ENCODE data around the gene TCIRG1.
"Not testable (repeated sequence)": the region's sequence is repeated elsewhere in the genome, so short reads cannot be mapped to it uniquely, and the experiment has no call there.

TCIRG1 gene, protein sequence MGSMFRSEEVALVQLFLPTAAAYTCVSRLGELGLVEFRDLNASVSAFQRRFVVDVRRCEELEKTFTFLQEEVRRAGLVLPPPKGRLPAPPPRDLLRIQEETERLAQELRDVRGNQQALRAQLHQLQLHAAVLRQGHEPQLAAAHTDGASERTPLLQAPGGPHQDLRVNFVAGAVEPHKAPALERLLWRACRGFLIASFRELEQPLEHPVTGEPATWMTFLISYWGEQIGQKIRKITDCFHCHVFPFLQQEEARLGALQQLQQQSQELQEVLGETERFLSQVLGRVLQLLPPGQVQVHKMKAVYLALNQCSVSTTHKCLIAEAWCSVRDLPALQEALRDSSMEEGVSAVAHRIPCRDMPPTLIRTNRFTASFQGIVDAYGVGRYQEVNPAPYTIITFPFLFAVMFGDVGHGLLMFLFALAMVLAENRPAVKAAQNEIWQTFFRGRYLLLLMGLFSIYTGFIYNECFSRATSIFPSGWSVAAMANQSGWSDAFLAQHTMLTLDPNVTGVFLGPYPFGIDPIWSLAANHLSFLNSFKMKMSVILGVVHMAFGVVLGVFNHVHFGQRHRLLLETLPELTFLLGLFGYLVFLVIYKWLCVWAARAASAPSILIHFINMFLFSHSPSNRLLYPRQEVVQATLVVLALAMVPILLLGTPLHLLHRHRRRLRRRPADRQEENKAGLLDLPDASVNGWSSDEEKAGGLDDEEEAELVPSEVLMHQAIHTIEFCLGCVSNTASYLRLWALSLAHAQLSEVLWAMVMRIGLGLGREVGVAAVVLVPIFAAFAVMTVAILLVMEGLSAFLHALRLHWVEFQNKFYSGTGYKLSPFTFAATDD

DNA sequence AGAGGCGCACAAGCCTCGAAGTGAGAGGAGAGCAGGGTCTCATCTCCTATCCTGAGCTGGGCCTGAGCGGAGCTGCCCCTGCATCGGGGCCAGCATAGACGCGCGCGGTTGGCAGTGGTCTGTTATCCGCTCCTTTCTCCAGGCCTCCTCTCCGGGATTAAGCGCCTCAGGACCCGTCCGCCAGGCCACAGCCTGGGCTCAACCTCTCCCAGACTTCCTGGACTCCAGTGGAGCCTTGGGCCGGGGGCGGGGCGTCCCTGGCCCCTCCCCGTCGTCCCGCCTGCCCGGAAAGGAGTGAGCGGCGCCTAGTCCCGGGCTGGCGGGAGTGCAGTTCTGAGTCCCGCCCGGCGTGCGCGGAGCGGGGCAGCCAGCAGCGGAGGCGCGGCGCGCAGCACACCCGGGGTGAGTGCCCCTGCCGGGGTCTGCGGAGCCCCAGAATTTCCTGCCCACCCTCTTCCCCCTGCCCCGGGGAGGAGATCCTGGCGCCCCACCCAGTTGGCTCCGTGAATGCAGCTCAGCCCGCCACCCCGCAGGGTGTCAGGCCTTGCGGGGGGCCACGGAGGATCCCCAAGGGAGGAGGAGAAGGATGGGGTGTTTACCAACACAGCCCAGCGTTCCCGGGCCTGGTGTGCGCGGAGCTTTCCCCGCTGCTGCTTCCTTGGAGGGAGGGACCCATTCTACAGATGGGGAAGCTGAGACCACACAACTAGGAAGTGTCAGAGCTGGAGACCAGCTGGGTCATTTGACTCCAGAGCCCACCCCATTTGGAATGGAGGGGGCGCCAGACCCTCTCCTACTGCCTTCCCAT is at the start of gene TCIRG1:
Gene TCIRG1, plus strand, starts transcription at position 308 of the 808 bp plus-strand sequence. CDS start 2,247 bp downstream, outside the sequence.
- DNase-seq (ENCODE audit: low read depth in 4 of 4, low spot score in 1 of 4), result peak in 2 of 4 experiments; percentile 49 to 67

DNA sequence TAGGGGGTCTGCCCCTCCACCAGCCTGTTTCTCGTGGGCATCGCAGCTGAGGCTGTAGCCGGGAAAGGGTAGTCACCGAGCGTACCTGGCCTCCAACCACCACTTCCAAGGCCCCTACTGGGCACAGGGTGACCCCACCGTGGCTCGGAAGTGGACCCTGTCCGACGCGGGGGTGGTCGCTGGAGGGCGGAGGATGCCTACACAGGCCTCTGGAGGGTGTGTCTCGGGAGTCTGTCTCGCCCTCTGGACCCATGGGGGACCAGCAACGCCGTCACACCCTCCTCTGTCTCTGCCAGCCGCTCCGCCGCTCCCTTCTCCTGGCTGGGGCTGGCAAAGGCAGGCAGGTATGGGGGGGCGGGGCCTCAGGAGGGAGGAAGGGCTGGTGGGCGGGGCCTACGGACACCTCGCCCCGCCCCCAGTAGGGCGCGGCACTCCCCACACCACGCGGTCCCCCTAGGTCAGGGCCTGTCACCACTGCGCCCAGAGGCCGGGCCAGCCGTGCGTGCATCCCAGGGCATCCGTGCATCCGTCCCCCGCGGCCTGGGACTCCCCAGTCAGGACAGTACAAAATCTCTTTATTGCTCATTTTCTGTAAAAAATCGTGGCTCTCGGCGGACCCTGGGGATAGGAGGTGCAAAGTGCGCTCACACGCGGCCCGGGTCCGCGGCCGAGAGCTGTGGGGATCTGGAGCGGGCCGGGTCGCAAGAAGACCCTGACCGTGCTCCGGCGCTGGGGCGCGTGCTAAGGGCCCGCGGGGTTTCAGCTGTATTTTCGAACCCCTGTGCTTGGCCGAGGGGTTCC is 48.1 kb upstream of the TCIRG1 start:
- DNase-seq (ENCODE audit: low read depth in 4 of 4, low spot score in 1 of 4), result not testable (repeated sequence)

DNA sequence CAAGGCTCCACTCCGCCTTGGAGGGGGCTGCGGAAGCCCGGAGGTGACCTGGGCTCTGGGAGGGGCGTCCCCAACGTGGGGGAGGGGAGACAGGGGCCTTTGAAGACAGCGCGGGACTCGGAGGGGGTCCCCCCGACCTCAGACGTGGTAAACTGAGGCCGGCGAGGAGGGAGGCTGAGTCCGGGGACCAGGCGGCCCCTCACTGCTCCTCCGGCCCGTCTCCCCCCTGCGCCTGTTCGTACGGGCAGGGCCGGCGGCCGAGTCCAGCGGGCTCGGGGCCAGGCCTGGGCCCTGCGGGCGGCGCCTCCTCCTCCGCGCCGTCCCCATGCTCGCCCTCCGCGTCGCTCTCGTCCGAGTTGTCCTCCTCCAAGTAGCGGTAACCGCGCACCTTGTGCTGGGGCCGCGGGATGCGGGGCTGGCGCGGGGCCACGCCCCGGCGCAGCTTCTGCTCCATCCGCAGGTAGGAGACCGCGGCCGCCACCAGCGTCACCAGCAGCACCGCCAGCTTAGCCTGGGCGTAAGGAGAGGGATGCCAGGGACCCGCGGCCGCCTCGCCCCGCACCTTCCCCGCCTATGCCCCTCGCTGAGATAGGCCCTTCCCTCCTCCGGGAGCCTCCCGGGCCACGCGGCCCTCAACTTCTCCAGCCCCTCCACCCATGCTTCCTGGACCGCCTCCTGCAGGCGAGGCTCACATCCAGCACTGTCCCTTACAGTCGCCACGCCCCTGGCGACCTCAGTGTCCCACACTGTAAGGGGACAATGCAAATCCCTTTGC is 47.3 kb upstream of the TCIRG1 start:
- not testable (repeated sequence) for DNase-seq (ENCODE audit: low read depth in 4 of 4, low spot score in 1 of 4)

DNA sequence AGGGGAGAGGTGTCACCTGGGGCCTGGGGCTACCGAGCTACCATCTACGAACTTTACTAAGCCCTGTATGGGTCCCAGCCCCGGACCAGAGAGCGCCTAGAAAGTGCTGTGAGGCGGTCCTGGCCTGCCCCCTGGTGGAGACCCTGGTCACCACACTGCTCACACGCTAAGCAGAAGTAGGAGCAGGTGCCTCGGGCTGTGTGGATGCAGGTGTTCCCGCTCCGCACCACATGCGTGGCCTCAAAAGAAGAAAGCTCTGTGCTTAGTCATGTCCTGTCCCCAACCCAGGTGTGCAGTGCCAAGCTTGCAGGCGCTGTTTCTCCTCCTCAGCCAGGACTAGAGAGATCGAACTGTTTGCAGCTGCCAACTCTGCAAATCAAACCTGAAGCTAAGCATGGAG is 45.0 kb upstream of the TCIRG1 start:
- DNase-seq (ENCODE audit: low read depth in 4 of 4, low spot score in 1 of 4), result peak in 1 of 4 experiments; percentile 21

DNA sequence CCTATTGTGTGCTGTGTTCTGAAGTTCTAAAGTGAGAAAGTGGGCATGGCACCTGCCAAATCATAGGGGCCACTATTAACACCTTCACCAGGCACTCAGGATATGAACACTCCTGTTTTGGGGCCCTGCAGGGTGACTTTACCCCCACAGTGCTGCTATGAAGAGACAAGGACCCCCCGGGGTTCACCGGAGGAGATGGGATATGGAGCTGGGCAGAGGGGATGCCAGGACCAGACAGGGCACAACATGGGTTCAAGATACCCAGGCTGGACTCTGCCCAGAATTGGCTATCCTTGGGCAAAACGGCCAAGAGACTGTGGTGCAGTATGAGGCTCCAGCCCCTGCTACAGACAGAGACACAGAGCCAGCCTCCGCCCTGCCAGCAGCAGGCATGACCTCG is 44.4 kb upstream of the TCIRG1 start:
- DNase-seq (ENCODE audit: low read depth in 4 of 4, low spot score in 1 of 4), result not testable (repeated sequence)

DNA sequence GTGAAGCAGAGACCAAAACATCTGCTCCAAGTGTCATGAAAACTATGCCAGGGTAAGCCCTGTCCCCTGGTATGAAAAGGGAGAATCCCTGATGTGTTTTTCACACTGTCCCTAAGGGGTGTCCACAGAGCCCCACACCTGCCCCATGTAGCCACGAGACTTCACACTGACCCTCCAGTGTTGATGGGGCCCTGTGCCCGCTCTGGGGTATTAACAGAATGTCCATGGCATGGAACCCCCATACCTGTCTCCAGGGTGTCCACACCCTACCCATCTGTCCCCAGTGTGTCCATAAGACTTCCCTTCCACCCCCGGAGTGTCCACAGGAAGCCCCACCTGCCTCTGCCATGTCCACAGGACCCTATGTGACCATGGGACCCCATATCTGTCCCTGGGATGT is 43.7 kb upstream of the TCIRG1 start:
- not testable (repeated sequence) for DNase-seq (ENCODE audit: low read depth in 4 of 4, low spot score in 1 of 4)

DNA sequence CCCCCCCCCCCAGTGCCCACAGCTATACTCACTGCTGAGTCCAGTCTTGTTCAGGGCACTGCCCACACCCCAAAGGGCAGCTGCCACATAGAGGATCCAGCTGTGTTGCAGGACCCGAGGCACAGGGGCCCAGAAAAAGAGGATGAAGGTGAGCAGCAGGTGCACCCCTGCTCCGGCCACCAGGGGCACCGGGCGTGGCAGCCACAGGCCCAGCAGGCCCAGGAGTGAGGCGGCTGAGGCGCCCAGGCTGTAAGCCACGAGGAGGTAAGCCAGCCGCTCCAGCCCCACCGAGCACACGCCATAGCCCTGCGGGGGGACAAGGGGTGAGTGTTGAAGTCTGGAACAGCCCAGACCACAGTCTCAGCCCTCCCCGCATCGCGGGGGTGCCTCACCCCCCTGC is 43.2 kb upstream of the TCIRG1 start:
- not testable (repeated sequence) for DNase-seq (ENCODE audit: low read depth in 4 of 4, low spot score in 1 of 4)

DNA sequence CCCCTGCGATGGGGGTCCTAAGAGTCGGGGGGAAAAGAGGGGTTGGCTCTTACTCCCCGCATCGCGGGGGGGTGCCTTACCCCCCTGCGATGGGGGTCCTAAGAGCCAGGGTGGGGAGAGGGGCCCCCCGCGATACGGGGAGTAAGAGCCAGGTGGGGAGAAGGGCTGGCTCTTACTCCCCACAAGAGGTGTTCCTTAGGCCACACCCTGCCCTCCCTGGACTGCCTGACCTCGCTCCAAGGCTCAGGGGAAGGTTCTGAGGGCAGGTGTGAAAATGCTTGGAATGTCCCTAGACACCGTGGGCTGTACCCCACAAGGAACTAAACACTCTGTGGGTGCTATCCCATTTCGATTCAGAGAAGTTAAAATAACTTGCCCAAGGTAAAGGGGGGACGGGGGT is 42.8 kb upstream of the TCIRG1 start:
- DNase-seq (ENCODE audit: low read depth in 4 of 4, low spot score in 1 of 4), result no peak

DNA sequence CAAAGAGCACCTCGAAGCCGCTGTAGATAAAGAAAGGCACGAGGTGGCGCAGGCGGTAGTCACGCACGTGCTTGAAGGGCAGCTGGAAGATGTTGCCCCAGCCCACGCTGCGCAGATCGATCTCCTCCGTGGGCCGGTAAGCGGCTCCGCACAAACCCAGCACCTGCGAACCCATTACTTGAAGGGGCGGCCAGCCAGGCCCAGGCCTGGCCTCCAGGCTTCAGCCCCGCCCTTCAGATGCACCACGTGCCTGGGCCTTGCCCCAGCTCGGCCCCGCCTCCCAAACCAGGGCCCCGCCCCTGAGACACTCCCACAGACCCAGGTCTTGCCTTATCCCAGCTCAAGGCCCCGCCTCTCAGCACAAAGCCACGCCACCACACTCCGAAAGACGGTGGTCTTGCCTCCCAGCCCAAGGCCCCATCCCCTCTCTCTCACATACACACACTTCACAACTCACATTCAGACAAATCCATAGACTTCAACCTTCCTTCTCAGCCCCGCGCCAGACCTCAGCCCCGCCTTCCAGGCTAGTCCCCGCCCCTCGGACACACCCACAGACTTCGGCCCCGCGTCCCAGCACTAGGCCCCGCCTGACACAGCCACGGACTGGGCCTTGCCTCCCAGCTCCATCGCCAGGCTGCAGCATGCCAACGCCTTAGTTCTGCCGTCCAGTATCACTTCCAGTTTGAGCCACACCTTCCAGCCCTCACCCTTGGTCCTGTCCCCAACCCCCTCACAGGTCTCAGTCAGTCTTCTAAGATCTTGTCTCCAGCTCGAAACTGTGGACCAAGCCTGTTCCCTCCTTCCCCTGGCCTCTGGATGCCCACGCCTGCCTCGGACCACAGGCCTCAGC is 42.0 kb upstream of the TCIRG1 start:
- DNase-seq (ENCODE audit: low read depth in 4 of 4, low spot score in 1 of 4), result peak in 1 of 4 experiments; percentile 40

DNA sequence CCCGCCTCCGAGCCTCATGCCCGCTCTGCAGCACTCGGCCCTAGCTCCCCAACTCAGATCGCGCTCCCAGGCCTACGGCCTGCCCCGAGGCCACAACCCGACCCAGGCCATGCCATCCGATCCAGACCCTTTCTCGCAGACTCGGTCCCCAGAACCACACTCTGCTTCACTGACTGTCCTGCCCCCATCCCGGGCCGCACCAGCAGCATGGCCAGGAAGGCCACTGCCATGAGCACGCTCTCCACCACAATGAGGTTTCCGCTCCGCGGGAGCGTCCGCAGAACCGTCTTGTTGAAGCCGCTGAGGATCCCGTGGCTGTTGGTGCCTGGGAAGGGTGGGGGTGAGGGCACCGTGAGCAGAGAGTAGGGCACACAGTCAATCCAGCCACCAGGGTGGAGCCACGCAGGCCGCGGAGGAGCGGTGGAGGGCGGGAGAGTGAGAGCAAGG is 41.3 kb upstream of the TCIRG1 start:
- no peak for DNase-seq (ENCODE audit: low read depth in 4 of 4, low spot score in 1 of 4)

DNA sequence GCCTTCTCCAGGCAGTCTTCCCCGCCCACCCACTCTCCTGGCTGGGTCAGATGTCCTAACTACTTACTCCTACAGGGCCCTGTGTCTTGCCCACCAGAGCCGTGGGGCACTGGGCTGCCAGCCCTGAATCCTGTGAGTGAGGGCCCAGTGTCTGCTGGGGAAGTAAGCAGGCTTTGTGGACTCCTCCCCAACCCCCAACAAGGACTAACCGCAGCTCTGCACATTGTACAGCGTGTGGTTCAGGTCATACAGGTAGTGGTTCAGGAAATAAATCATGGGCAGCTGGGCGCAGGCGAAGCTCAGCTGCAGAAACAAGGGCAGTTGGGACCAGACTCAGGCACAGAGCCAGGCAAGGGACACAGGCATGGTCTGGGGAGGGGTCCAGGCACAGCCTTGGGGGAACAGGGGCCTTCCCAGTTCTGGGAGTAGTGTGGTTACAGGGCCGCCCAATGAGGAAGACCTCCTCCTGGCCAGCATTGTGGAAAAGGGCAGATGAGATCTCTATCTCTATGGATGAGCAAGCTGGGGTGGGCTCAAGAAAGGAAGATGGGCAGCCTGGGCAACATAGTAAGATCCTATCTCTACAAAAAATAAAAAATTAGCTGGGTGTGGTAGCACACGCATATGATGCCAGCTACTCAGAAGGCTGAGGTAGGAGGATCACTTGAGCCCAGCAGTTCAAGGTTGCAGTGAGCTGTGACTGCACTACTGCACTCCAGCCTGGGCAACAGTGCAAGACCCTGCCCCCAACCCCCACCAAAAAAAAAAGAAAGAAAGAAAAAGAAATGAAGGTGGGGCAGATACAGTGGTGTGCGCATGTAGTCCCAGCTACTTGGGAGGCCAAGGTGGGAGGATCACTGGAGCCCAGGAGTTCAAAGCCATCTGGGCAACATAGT is 40.4 kb upstream of the TCIRG1 start:
- DNase-seq (ENCODE audit: low read depth in 4 of 4, low spot score in 1 of 4), result no peak

DNA sequence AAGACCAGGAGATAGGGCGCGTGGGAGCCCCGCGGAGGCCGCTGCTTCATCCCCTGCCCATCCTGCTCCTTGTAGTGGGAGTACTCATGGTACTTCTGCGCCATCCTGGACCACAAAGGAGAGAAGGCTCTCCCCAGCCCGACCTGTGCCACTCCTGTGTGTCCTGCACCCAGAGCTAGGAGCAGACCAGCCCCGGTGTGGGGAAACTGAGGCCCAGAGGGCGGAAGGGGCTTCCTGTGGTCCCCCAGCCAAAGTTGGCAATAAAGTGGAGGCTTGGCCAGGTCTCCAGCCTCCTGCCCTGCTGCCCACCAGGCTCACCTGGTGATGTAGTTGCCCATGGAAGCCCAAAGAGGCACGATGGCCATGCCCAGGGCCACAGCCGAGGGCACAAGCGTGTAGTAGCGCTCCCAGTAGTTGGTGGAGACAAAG is 39.6 kb upstream of the TCIRG1 start:
- no peak for DNase-seq (ENCODE audit: low read depth in 4 of 4, low spot score in 1 of 4)

DNA sequence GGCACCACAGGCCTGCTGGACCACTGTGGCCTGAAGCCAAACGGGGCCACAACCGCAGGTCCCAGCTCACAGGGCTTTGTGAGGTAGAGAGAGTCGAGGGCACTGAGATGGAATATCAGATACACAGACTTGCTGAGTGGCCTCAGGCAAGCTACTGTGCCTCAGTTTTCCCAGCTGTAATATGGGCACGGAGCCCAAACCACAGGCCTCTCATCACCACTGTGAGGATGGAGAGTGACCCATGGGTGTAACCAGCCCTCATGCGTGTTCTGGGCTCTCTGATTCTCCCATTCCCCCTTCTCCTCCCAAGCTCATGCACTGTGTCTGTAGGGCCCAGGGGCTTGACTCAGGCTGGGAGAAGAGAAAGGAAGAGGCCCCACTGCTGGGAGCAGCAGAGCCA is 39.1 kb upstream of the TCIRG1 start:
- DNase-seq (ENCODE audit: low read depth in 4 of 4, low spot score in 1 of 4), result no peak

DNA sequence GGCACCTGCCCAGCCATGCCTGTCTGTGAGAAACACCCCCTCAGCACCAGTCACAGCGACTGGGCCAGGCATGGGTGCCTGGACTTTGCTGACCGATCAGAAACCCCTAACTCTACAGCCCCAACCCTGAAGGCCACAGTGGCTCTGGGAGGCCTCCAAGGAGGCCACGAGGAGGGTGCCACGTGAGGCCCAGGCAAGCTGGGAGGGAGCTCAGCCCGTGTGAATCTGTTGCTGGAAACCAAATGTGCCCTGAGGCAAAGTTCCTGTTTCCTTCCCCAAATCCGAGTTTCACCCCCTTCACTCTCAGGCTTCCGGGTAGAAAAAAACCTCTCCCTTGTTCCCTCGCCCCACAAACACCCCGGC is 36.3 kb upstream of the TCIRG1 start:
- no peak for DNase-seq (ENCODE audit: low read depth in 4 of 4, low spot score in 1 of 4)

DNA sequence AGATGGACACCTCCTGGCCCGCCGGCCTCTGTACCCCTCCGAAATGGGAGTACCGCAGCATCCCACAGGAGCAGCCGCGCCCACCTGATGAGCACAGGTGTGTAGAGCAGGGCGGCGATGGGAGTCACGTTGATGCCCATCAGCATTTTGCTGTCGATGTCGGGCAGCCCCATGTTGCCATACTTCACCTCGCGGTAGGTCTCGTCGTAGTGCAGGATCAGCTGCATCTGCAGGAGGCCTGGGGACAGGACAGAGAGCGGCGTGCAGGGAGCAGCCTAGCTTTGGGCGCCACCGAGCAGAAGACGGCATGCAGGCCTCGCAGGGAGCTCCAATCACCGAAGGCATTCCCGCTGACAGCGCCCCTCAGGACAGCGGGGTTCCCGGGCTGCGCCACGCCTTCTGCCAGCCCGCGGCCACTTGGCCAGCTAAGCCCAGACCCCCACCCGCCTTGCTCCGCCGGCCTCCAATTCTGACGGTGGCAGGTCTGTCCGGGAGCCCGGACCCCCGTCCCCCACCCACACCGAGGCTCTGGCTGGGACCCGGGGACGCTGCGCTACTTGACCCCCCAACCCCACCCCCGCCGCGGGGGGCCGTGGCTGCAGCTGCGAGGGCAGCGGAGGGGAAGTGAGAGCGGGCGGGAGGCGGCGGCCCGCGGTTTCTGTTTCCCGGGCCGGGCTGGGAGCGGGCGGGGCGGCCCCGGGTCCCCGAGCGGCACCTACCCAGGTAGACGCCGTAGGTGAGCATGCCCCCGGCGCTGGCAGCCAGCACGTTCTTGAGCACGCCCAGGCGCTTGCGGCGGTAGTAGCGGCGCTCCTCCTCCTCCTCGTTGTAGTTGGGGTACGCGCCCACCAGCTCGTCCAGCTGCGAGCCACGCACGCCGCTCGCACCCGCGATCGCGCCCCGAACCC is 35.6 kb upstream of the TCIRG1 start:
- DNase-seq (ENCODE audit: low read depth in 4 of 4, low spot score in 1 of 4), result no peak

DNA sequence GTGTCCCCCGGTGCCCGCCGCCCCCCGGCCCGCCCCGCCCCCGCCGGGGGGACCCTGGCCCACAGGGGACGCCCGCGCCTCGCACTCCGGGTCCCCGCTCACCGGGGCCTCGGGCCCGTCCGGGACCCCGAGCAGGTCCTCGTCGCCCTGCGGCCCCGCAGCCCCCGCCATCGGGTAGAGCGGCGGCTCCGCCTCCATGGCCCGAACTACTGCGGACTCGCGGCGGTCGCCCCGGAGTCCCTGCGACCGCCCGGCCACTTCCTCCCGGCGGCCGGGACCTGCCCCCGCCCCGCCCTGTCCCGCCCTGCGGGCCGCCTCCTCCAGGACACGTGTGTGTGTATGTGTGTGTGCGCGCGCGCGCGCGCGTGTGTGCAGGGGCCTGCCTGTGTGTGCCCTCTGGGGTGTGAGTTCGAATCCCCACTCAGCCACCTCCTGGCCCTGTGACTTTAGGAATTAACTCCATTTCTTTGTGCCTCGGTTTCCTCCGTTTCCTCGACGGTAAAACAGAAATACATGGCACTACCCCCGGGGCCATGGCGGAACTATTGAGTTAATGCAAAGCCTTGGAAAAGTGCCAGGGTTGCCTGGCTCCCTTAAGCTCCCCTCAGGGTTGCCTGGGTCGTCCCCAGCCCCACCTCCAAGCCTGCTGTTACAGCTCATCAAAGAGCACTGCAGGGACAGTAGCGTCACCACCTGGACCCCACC is 34.8 kb upstream of the TCIRG1 start, which contains the start of gene UNC93B1:
Gene UNC93B1, minus strand, starts transcription at position 252 of the 705 bp plus-strand sequence. Its CDS starts 54 bp downstream, at position 198.
- peak; percentile 34 to 81 (median 64) for DNase-seq (ENCODE audit: low read depth in 4 of 4, low spot score in 1 of 4)
